Measurements from ENCODE around the gene AGO4. TPM values are rescaled to one million over a fixed set of nuclear protein-coding genes. Genes with fewer than 3 reads are reported as not detected.

AGO4 gene
- total and polyA plus RNA-seq, 2 of the 8 experiments (the other 6 are each of a cell fraction or from before 2014, with no cell fraction given), result 5.5 to 7.7 TPM

- H2AFZ ChIP-seq (ENCODE audit: low read length), result no peak overlapping the region
- FAIRE-seq (no peak), DNase-seq (ENCODE audit: low read depth in 1 of 2, low spot score in 2 of 2) (no peak)
- H4K8ac ChIP-seq (ENCODE audit: extremely low read depth, insufficient read depth, low read length), result no peak overlapping the region
- no peak overlapping the region for H3K9ac ChIP-seq (replicated peaks in 1 of 4; ENCODE audit: extremely low read depth in 1 of 4, low read depth in 3 of 4, low read length in 3 of 4)
- no peak overlapping the region for H3K4me2 ChIP-seq (ENCODE audit: insufficient read depth in 1 of 2, low read depth in 2 of 2, low read length in 2 of 2)
- no peak overlapping the region for H3K23ac ChIP-seq (ENCODE audit: insufficient read length)
- H3K23me2 ChIP-seq (ENCODE audit: low read depth, low read length), result no peaks in the 10 kb centered on the region
- no peaks in the 10 kb centered on the region for H3K9me3 ChIP-seq (ENCODE audit: insufficient read depth in 2 of 2, low read depth in 1 of 2, low read length in 1 of 2)
- H3K14ac ChIP-seq (ENCODE audit: insufficient read length), result no peak overlapping the region
- H3K18ac ChIP-seq (ENCODE audit: extremely low read depth, low read length), result no peak overlapping the region
- 90% methylated on average over 1 of the region's 1 CpG; no CpG with 5 or more reads in 1 of the 2 experiments for WGBS, 2 experiments (ENCODE audit: extremely low coverage in 1 of 2, insufficient coverage in 1 of 2, insufficient read length in 1 of 2, insufficient replicate concordance in 2 of 2, low coverage in 1 of 2, low lambda C conversion rate in 2 of 2, missing lambda C conversion rate in 1 of 2)
- H2BK5ac ChIP-seq (ENCODE audit: low read depth, low read length), result no peak overlapping the region
- H3K36me3 ChIP-seq (ENCODE audit: control insufficient read depth in 2 of 4, insufficient read depth in 4 of 4, low read length in 3 of 4), result peaks cover 0 to 5% (median 2%) of the 10 kb centered on the region in 4 experiments; a peak in 2 of 8 replicates
- no peak overlapping the region for H4K5ac ChIP-seq (ENCODE audit: insufficient read length, low read depth, low read length)
- no peak overlapping the region for H2BK20ac ChIP-seq (ENCODE audit: low read length)
- H2AK5ac ChIP-seq (ENCODE audit: low read depth, low read length), result no peak overlapping the region
- no peaks in the 10 kb centered on the region for H3K79me2 ChIP-seq (ENCODE audit: control insufficient read depth in 1 of 2, insufficient read depth in 2 of 2, low read length in 2 of 2)
- no peak overlapping the region for H2BK12ac ChIP-seq (ENCODE audit: low read depth, low read length)
- H3K4me1 ChIP-seq (replicated peaks in 1 of 4; ENCODE audit: control insufficient read depth in 3 of 4, insufficient read depth in 4 of 4, low read length in 3 of 4), result 0 out of 7 replicates have a peak, but pooled peaks cover 0 to 1% (median 0%) of the 10 kb centered on the region in 4 experiments
- CTCF ChIA-PET (ENCODE audit: partially characterized antibody), result interaction anchor here (1.2 to 2.3 kb wide), 3 partner anchors 10 to 30 kb away, joined by 3 to 10 read pairs (median 4); partner anchors contain the start of gene AGO1
- H4K91ac ChIP-seq (replicated peaks; ENCODE audit: insufficient read length, low read length), result no peak overlapping the region
- H2BK15ac ChIP-seq (ENCODE audit: low read length), result no peak overlapping the region
- no peak overlapping the region for H3K4me3 ChIP-seq (ENCODE audit: extremely low read depth in 1 of 4, insufficient read depth in 2 of 4, low read depth in 3 of 4, low read length in 4 of 4)
- H4K20me1 ChIP-seq (replicated peaks in 1 of 2; ENCODE audit: control insufficient read depth in 1 of 2, insufficient read depth in 2 of 2, low read length in 2 of 2), result no peaks in the 10 kb centered on the region
- H3K56ac ChIP-seq (replicated peaks; ENCODE audit: insufficient read length, low read depth, low read length), result no peak overlapping the region
- no peak overlapping the region for H3K4ac ChIP-seq (replicated peaks; ENCODE audit: insufficient read length, low read depth, low read length)
- POLR2A ChIA-PET (ENCODE audit: partially characterized antibody), result no interaction called here
- no peak overlapping the region for H2BK120ac ChIP-seq (replicated peaks; ENCODE audit: low read depth, low read length)
- no peak overlapping the region for H3K27ac ChIP-seq (ENCODE audit: low read depth, low read length)
- H3K79me1 ChIP-seq (ENCODE audit: low read depth, low read length), result no peaks in the 10 kb centered on the region
- H3K27me3 ChIP-seq (replicated peaks in 1 of 4; ENCODE audit: control insufficient read depth in 3 of 4, extremely low read depth in 1 of 4, insufficient read depth in 3 of 4, low read length in 3 of 4), result no peaks in the 10 kb centered on the region
- no peak for TF ChIP-seq KDM5A (IDR thresholded peaks at IDR 0.05; ENCODE audit: low read length)
- TF ChIP-seq, protein P1, sequence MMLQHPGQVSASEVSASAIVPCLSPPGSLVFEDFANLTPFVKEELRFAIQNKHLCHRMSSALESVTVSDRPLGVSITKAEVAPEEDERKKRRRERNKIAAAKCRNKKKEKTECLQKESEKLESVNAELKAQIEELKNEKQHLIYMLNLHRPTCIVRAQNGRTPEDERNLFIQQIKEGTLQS (IDR thresholded peaks at IDR 0.05; ENCODE audit: insufficient read depth, low read depth, low read length), result no peak
- TF ChIP-seq PHF8 (conservative IDR thresholded peaks at IDR 0.05; ENCODE audit: low read depth, low read length), result no peak
- TF ChIP-seq ATF2 (IDR thresholded peaks at IDR 0.05; ENCODE audit: low read length), result no peak
- TF ChIP-seq RBBP5 (IDR thresholded peaks at IDR 0.05; ENCODE audit: borderline replicate concordance, low read depth, low read length), result no peak
- no peak for TF ChIP-seq CREB1 (IDR thresholded peaks at IDR 0.05)
- TF ChIP-seq USF2 (IDR thresholded peaks at IDR 0.05; ENCODE audit: low read length), result no peak
- no peak for TF ChIP-seq BACH1 (IDR thresholded peaks at IDR 0.05; ENCODE audit: low read length)
- no peak for TF ChIP-seq TCF12 (IDR thresholded peaks at IDR 0.05; ENCODE audit: low read depth, low read length)
- TF ChIP-seq NRF1 (IDR thresholded peaks at IDR 0.05; ENCODE audit: low read depth, low read length), result no peak
- TF ChIP-seq CBX8 (IDR thresholded peaks at IDR 0.05; ENCODE audit: borderline replicate concordance, low read depth, low read length), result no peak
Measured at GRCh38 chr1:35856964-35857363, 49.1 kb downstream of the AGO4 start.

All from H1 (cell line).